Measurements from ENCODE around the gene GPSM1.
A peak's percentile ranks its signal among the peaks of the same experiment; 100 is the strongest.

Gene GPSM1

GRCh38 chr9:136345281-136346156 lies 18.2 kb downstream of the GPSM1 start:
- Histone ChIP-seq H3K9me3 (no peaks in the 10 kb centered on the region), H3K27ac (peak overlapping the region; percentile 59 to 77), H3K36me3 (peaks cover 0 to 23% (median 11%) of the 10 kb centered on the region in 3 donors), H3K27me3 (no peaks in the 10 kb centered on the region), H3K4me3 (peak overlapping the region; percentile 39 to 45), H3K4me1 (peaks cover 0 to 41% (median 31%) of the 10 kb centered on the region in 4 donors)
- peak; percentile 72 to 89 for DNase-seq
- TF ChIP-seq CTCF (IDR thresholded peaks at IDR 0.05), result peak; percentile 46 to 57
- intact Hi-C loops (cut with DNase I; ENCODE audit: low total_unique reads), result no loop called here

- Histone ChIP-seq H3K36me3 (peaks cover 0 to 17% (median 11%) of the 10 kb centered on the region in 3 donors), H3K4me1 (peaks cover 0 to 41% (median 31%) of the 10 kb centered on the region in 4 donors), H3K9me3 (no peaks in the 10 kb centered on the region), H3K27me3 (no peaks in the 10 kb centered on the region), H3K4me3 (peak overlapping the region; percentile 39 to 45), H3K27ac (peak overlapping the region; percentile 59 to 77)
- no peak for TF ChIP-seq CTCF (IDR thresholded peaks at IDR 0.05)
- DNase-seq, result no peak
- intact Hi-C loops (cut with DNase I; ENCODE audit: low total_unique reads), result no loop called here
These were observed 18.8 kb downstream of the GPSM1 start for GRCh38 chr9:136346157-136346481.

- Histone ChIP-seq H3K27me3 (no peaks in the 10 kb centered on the region), H3K4me3 (no peak overlapping the region), H3K36me3 (peaks cover 0 to 17% (median 11%) of the 10 kb centered on the region in 3 donors), H3K27ac (no peak overlapping the region), H3K9me3 (no peaks in the 10 kb centered on the region), H3K4me1 (peaks cover 0 to 42% (median 29%) of the 10 kb centered on the region in 4 donors)
- no peak for TF ChIP-seq CTCF (IDR thresholded peaks at IDR 0.05)
- intact Hi-C loops (cut with DNase I; ENCODE audit: low total_unique reads), result no loop called here
- no peak for DNase-seq
These were observed 19.7 kb downstream of the GPSM1 start for GRCh38 chr9:136346927-136347465.

- peaks cover 0 to 35% (median 23%) of the 10 kb centered on the region in 4 donors for H3K4me1 ChIP-seq
- TF ChIP-seq CTCF (IDR thresholded peaks at IDR 0.05), result no peak
- no peak overlapping the region for H3K4me3 ChIP-seq
- intact Hi-C loops (cut with DNase I; ENCODE audit: low total_unique reads), result no loop called here
- no peak overlapping the region for H3K27ac ChIP-seq
- no peaks in the 10 kb centered on the region for H3K27me3 ChIP-seq
- no peak for DNase-seq
- peaks cover 0 to 17% (median 11%) of the 10 kb centered on the region in 3 donors for H3K36me3 ChIP-seq
- no peaks in the 10 kb centered on the region for H3K9me3 ChIP-seq
These were observed 20.3 kb downstream of the GPSM1 start for GRCh38 chr9:136347472-136348256.

- intact Hi-C loops (cut with DNase I; ENCODE audit: low total_unique reads), result no loop called here
- TF ChIP-seq CTCF (IDR thresholded peaks at IDR 0.05), result no peak
These were observed 21.4 kb downstream of the GPSM1 start for GRCh38 chr9:136348691-136349090.

More at GRCh38 chr9:136348691-136349090, 21.4 kb downstream of the GPSM1 start:
- Histone ChIP-seq H3K4me3 (no peak overlapping the region), H3K27me3 (no peaks in the 10 kb centered on the region), H3K27ac (no peak overlapping the region), H3K9me3 (no peaks in the 10 kb centered on the region), H3K36me3 (peaks cover 0 to 17% (median 11%) of the 10 kb centered on the region in 3 donors), H3K4me1 (peaks cover 0 to 30% (median 19%) of the 10 kb centered on the region in 4 donors)
- DNase-seq, result no peak
